Activated CD4-positive, alpha-beta T cell treated with anti-CD3 and anti-CD28 coated beads for 36 hours (primary cell): ENCODE measurements around the gene SELL. TPM values are rescaled to one million over a fixed set of nuclear protein-coding genes. Genes with fewer than 3 reads are reported as not detected.
"Not testable (repeated sequence)": the region's sequence is repeated elsewhere in the genome, so short reads cannot be mapped to it uniquely, and the experiment has no call there.

Experiments used
- ATAC-seq: fragments of 200-7000 bp; cut with Tn5 transposase; one replicate; pipeline ENCODE4 v1.10.0; 2021; ENCODE audit warnings: mild to moderate bottlenecking, moderate library complexity
- CTCF ChIA-PET: fragments of 350-600 bp; sonication (Branson Sonifier 250); formaldehyde crosslinking; loops from one replicate; lab custom pipeline; 2021; ENCODE audit warnings: antibody characterized with exemption; lab: Charles Lee
- POLR2A ChIA-PET: fragments of 350-600 bp; sonication (Branson Sonifier 250); formaldehyde crosslinking; loops from one replicate; lab custom pipeline; 2021; ENCODE audit warnings: antibody characterized with exemption, inconsistent platforms; lab: Charles Lee
- DNase-seq: peaks from one replicate; pipeline ENCODE4 v3.0.0-alpha.2; 2020
- H3K27ac Mint-ChIP-seq: one replicate; pipeline ENCODE4 v1.8.0; 2021; ENCODE audit warnings: mixed read lengths
- H3K27me3 Mint-ChIP-seq: one replicate; pipeline ENCODE4 v1.8.0; 2021; ENCODE audit warnings: mixed read lengths
- H3K36me3 Mint-ChIP-seq: one replicate; pipeline ENCODE4 v1.8.0; 2021; ENCODE audit warnings: low read depth, mixed read lengths
- H3K4me1 Mint-ChIP-seq: one replicate; pipeline ENCODE4 v1.8.0; 2021; ENCODE audit warnings: mixed read lengths
- H3K4me3 Mint-ChIP-seq: one replicate; pipeline ENCODE4 v1.8.0; 2021; ENCODE audit warnings: mild to moderate bottlenecking, moderate library complexity, mixed read lengths
- H3K9me3 Mint-ChIP-seq: one replicate; pipeline ENCODE4 v1.8.0; 2021; ENCODE audit warnings: low read depth, mixed read lengths
- intact Hi-C, 2 experiments: fragments of 100-400 bp; cut with DNase I in 1 of 2; cut with micrococcal nuclease in 1 of 2; formaldehyde crosslinking; loops; one replicate each; pipeline versions ENCODE4 v1.14.2 to v1.15.1; 2022 to 2024; cut with DNase I, micrococcal nuclease
- total RNA-seq, 2 experiments: library from RNA; stranded (reverse); gene quantifications; one replicate each; pipeline ENCODE4 v1.2.3, GENCODE V29; 2021

Gene SELL
- total RNA-seq, 2 experiments from 2014 or later, result 206 to 262 TPM

- peak overlapping the region; percentile 95 for H3K27ac Mint-ChIP-seq
- ChIA-PET POLR2A (interaction anchor here (0.5 to 1.8 kb wide), 11 partner anchors 11 to 1345 kb away, joined by 3 to 10 read pairs (median 6); partner anchors contain the start of gene F5), CTCF (interaction anchor here (0.9 to 5.2 kb wide), 13 partner anchors 9 to 207 kb away, joined by 3 to 52 read pairs (median 8); partner anchors contain the start of genes F5 and SLC19A2)
- intact Hi-C loops, result loop anchor here (1.0 to 10.0 kb wide), 11 partner anchors 13 to 1458 kb away; partner anchors contain the start of genes SLC19A2 (in 2 of the 2), BLZF1 (in 1 of the 2), F5 (in 1 of the 2) and NME7 (in 1 of the 2)
- H3K4me1 Mint-ChIP-seq, result peaks cover 93% of the 10 kb centered on the region
- peak; percentile 78 for ATAC-seq
- peak; percentile 63 for DNase-seq
- peaks cover 2% of the 10 kb centered on the region for H3K9me3 Mint-ChIP-seq
- no peaks in the 10 kb centered on the region for H3K27me3 Mint-ChIP-seq
- peaks cover 62% of the 10 kb centered on the region for H3K36me3 Mint-ChIP-seq
- H3K4me3 Mint-ChIP-seq, result peak overlapping the region; percentile 57
Observed at GRCh38 chr1:169692756-169693460, 18.5 kb downstream of the SELL start.

- CTCF ChIA-PET, result interaction anchor here (0.9 to 5.2 kb wide), 7 partner anchors 9 to 88 kb away, joined by 3 to 52 read pairs (median 6); no protein-coding TSS in a partner anchor
- H3K36me3 Mint-ChIP-seq, result peaks cover 49% of the 10 kb centered on the region
Observed at GRCh38 chr1:169690489-169690888, 20.9 kb downstream of the SELL start.

GRCh38 chr1:169689395-169689794, 22.0 kb downstream of the SELL start:
- H3K27me3 Mint-ChIP-seq, result no peaks in the 10 kb centered on the region
- ChIA-PET CTCF (interaction anchor here (0.6 to 5.2 kb wide), 4 partner anchors 8 to 23 kb away, joined by 3 to 52 read pairs (median 4); no protein-coding TSS in a partner anchor), POLR2A (interaction anchor here (0.6 kb wide), 1 partner anchor 14 kb away, joined by 5 read pairs; no protein-coding TSS in a partner anchor)
- intact Hi-C loops, result no loop called here
- DNase-seq (no peak), ATAC-seq (no peak)
- H3K36me3 Mint-ChIP-seq, result peaks cover 38% of the 10 kb centered on the region
- peaks cover 2% of the 10 kb centered on the region for H3K9me3 Mint-ChIP-seq
- peak overlapping the region; percentile 77 for H3K27ac Mint-ChIP-seq
- H3K4me3 Mint-ChIP-seq, result no peak overlapping the region
- peaks cover 59% of the 10 kb centered on the region for H3K4me1 Mint-ChIP-seq

More at GRCh38 chr1:169690489-169690888, 20.9 kb downstream of the SELL start:
- peaks cover 70% of the 10 kb centered on the region for H3K4me1 Mint-ChIP-seq
- H3K9me3 Mint-ChIP-seq, result peaks cover 2% of the 10 kb centered on the region
- ATAC-seq (no peak), DNase-seq (no peak)
- intact Hi-C loops, result loop anchor here (5.0 to 10.0 kb wide), 4 partner anchors 202 to 1456 kb away; partner anchors contain the start of genes SLC19A2 (in 2 of the 2), BLZF1 (in 1 of the 2), NME7 (in 1 of the 2) and SCYL3 (in 1 of the 2)
- peak overlapping the region; percentile 96 for H3K27ac Mint-ChIP-seq
- no peaks in the 10 kb centered on the region for H3K27me3 Mint-ChIP-seq
- POLR2A ChIA-PET, result no interaction called here
- no peak overlapping the region for H3K4me3 Mint-ChIP-seq

DNA sequence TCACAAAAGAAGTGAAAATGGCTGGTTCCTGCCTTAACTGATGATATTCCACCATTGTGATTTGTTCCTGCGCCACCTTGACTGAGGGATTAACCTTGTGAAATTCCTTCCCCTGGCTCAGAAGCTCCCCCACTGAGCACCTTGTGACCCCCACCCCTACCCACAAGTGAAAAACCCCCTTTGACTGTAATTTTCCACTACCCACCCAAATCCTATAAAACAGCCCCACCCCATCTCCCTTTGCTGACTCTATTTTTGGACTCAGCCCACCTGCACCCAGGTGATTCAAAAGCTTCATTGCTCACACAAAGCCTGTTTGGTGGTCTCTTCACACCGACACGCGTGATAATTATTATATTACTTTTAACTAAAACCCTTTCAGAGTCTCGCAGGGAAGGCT, 23.0 kb downstream of the SELL start:
- ATAC-seq, H3K27me3 Mint-ChIP-seq, CTCF ChIA-PET, H3K9me3 Mint-ChIP-seq, H3K4me3 Mint-ChIP-seq, DNase-seq, intact Hi-C loops: not testable (repeated sequence)
- Mint-ChIP-seq H3K27ac (peak overlapping the region; percentile 69), H3K4me1 (peaks cover 49% of the 10 kb centered on the region), H3K36me3 (peaks cover 28% of the 10 kb centered on the region)
- POLR2A ChIA-PET, result interaction anchor here (0.5 kb wide), 1 partner anchor 14 kb away, joined by 3 read pairs; no protein-coding TSS in a partner anchor

- intact Hi-C loops, result no loop called here
- ChIA-PET POLR2A (no interaction called here), CTCF (interaction anchor here (0.6 to 5.4 kb wide), 6 partner anchors 9 to 100 kb away, joined by 3 to 52 read pairs (median 6); no protein-coding TSS in a partner anchor)
- H3K4me3 Mint-ChIP-seq, result no peak overlapping the region
- peaks cover 42% of the 10 kb centered on the region for H3K4me1 Mint-ChIP-seq
- H3K27me3 Mint-ChIP-seq, result no peaks in the 10 kb centered on the region
- H3K36me3 Mint-ChIP-seq, result no peaks in the 10 kb centered on the region
- H3K27ac Mint-ChIP-seq, result no peak overlapping the region
- no peak for ATAC-seq
- no peak for DNase-seq
- H3K9me3 Mint-ChIP-seq, result no peaks in the 10 kb centered on the region
Observed at GRCh38 chr1:169683661-169684060, 27.8 kb downstream of the SELL start.

- ATAC-seq, POLR2A ChIA-PET: not testable (repeated sequence)
Observed at GRCh38 chr1:169683168-169683567, 28.3 kb downstream of the SELL start.

GRCh38 chr1:169682071-169682470, 29.3 kb downstream of the SELL start:
- Mint-ChIP-seq H3K4me1 (peaks cover 48% of the 10 kb centered on the region), H3K27me3 (no peaks in the 10 kb centered on the region), H3K9me3 (no peaks in the 10 kb centered on the region)

More at GRCh38 chr1:169683168-169683567, 28.3 kb downstream of the SELL start:
- H3K36me3 Mint-ChIP-seq, intact Hi-C loops, H3K4me3 Mint-ChIP-seq, DNase-seq, H3K27me3 Mint-ChIP-seq, H3K27ac Mint-ChIP-seq, H3K9me3 Mint-ChIP-seq: not testable (repeated sequence)
- H3K4me1 Mint-ChIP-seq, result peaks cover 38% of the 10 kb centered on the region
- CTCF ChIA-PET, result interaction anchor here (0.7 to 5.4 kb wide), 5 partner anchors 9 to 100 kb away, joined by 3 to 52 read pairs (median 8); no protein-coding TSS in a partner anchor

DNA sequence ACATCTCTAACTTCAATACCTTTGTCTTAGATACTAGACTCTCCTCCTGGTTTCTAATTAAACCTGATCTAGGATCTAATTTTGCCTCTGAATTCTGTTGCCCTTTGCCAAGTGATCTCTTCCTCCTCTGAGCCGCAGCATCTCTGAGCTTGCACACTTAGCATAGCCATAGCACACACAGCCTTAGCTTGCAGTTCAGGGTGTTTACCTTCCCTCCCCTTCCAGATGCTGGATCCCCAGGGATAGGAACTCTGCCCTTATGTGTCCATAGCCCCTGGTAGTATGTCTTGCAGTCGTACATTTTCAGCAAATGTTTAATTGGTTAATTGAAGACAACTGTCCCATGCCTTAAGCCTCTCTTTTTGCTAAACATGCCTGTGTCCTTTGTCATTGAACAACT, 30.3 kb downstream of the SELL start:
- Mint-ChIP-seq H3K9me3 (no peaks in the 10 kb centered on the region), H3K27ac (peak overlapping the region; percentile 95), H3K36me3 (no peaks in the 10 kb centered on the region), H3K4me1 (peaks cover 57% of the 10 kb centered on the region), H3K4me3 (peak overlapping the region; percentile 57), H3K27me3 (no peaks in the 10 kb centered on the region)
- DNase-seq, result no peak
- ChIA-PET CTCF (interaction anchor here (0.6 to 5.4 kb wide), 9 partner anchors 11 to 95 kb away, joined by 3 to 52 read pairs (median 6); partner anchors contain the start of gene F5), POLR2A (interaction anchor here (1.4 kb wide), 1 partner anchor 12 kb away, joined by 10 read pairs; no protein-coding TSS in a partner anchor)
- ATAC-seq, result peak; percentile 24
- intact Hi-C loops, result loop anchor here in 1 of 2 experiments (2.0 kb wide), 1 partner anchor 14 kb away; no protein-coding TSS in a partner anchor

More at GRCh38 chr1:169682071-169682470, 29.3 kb downstream of the SELL start:
- intact Hi-C loops, result no loop called here
- ATAC-seq (no peak), DNase-seq (no peak)
- H3K4me3 Mint-ChIP-seq, result peak overlapping the region; percentile 30
- POLR2A ChIA-PET, result interaction anchor here (1.4 kb wide), 1 partner anchor 11 kb away, joined by 10 read pairs; no protein-coding TSS in a partner anchor
- H3K27ac Mint-ChIP-seq, result peak overlapping the region; percentile 95
- no peaks in the 10 kb centered on the region for H3K36me3 Mint-ChIP-seq
- CTCF ChIA-PET, result interaction anchor here (0.8 to 5.4 kb wide), 7 partner anchors 10 to 98 kb away, joined by 3 to 52 read pairs (median 6); partner anchors contain the start of gene F5

GRCh38 chr1:169680377-169681019, 30.9 kb downstream of the SELL start:
- Mint-ChIP-seq H3K4me1 (peaks cover 64% of the 10 kb centered on the region), H3K27me3 (no peaks in the 10 kb centered on the region), H3K4me3 (peak overlapping the region; percentile 57), H3K9me3 (no peaks in the 10 kb centered on the region), H3K36me3 (no peaks in the 10 kb centered on the region), H3K27ac (peak overlapping the region; percentile 95)
- ChIA-PET POLR2A (interaction anchor here (0.6 to 1.5 kb wide), 3 partner anchors 12 to 212 kb away, joined by 3 to 10 read pairs (median 4); no protein-coding TSS in a partner anchor), CTCF (interaction anchor here (1.0 to 5.4 kb wide), 9 partner anchors 12 to 129 kb away, joined by 3 to 52 read pairs (median 6); partner anchors contain the start of gene F5)
- intact Hi-C loops, result loop anchor here in 1 of 2 experiments (1.0 to 2.0 kb wide), 2 partner anchors 12 to 14 kb away; no protein-coding TSS in a partner anchor
- peak; percentile 80 for DNase-seq
- ATAC-seq, result peak; percentile 84

- peak overlapping the region; percentile 95 for H3K27ac Mint-ChIP-seq
Observed at GRCh38 chr1:169679692-169680091, 31.7 kb downstream of the SELL start.

More at GRCh38 chr1:169679692-169680091, 31.7 kb downstream of the SELL start:
- H3K4me1 Mint-ChIP-seq, result peaks cover 65% of the 10 kb centered on the region
- DNase-seq (no peak), ATAC-seq (no peak)
- H3K27me3 Mint-ChIP-seq, result no peaks in the 10 kb centered on the region
- intact Hi-C loops, result loop anchor here in 1 of 2 experiments (1.0 to 5.0 kb wide), 3 partner anchors 13 to 47 kb away; partner anchors contain the start of gene SELP
- H3K36me3 Mint-ChIP-seq, result no peaks in the 10 kb centered on the region
- H3K4me3 Mint-ChIP-seq, result no peak overlapping the region
- CTCF ChIA-PET, result interaction anchor here (0.7 to 5.4 kb wide), 7 partner anchors 9 to 130 kb away, joined by 3 to 52 read pairs (median 4); partner anchors contain the start of gene F5
- POLR2A ChIA-PET, result interaction anchor here (1.5 kb wide), 1 partner anchor 13 kb away, joined by 4 read pairs; no protein-coding TSS in a partner anchor
- H3K9me3 Mint-ChIP-seq, result no peaks in the 10 kb centered on the region
